ENCODE results near the gene KLHL17.

The KLHL17 gene

GRCh38 chr1:947958-948357 lies 12.4 kb upstream of the KLHL17 start:
- H3K4me3 ChIP-seq (ENCODE audit: low read depth, low read length): no peak overlapping the region

GRCh38 chr1:950268-950667 lies 10.1 kb upstream of the KLHL17 start:
- no peak overlapping the region for H3K4me3 ChIP-seq (ENCODE audit: low read depth, low read length)

- H3K4me3 ChIP-seq (ENCODE audit: low read depth, low read length): no peak overlapping the region
These were observed 9.5 kb upstream of the KLHL17 start for GRCh38 chr1:950881-951280.

GRCh38 chr1:951364-951763 lies 9.0 kb upstream of the KLHL17 start:
- H3K4me3 ChIP-seq (ENCODE audit: low read depth, low read length): no peak overlapping the region

GRCh38 chr1:952201-952600 lies 8.2 kb upstream of the KLHL17 start:
- no peak overlapping the region for H3K4me3 ChIP-seq (ENCODE audit: low read depth, low read length)

GRCh38 chr1:952603-953002 lies 7.8 kb upstream of the KLHL17 start:
- H3K4me3 ChIP-seq (ENCODE audit: low read depth, low read length): no peak overlapping the region

GRCh38 chr1:953524-954320 lies 6.7 kb upstream of the KLHL17 start:
- no peak overlapping the region for H3K4me3 ChIP-seq (ENCODE audit: low read depth, low read length)

GRCh38 chr1:954927-955326 lies 5.5 kb upstream of the KLHL17 start:
- no peak overlapping the region for H3K4me3 ChIP-seq (ENCODE audit: low read depth, low read length)

- no peak overlapping the region for H3K4me3 ChIP-seq (ENCODE audit: low read depth, low read length)
These were observed 4.9 kb upstream of the KLHL17 start for GRCh38 chr1:955474-955873.

- H3K4me3 ChIP-seq (ENCODE audit: low read depth, low read length): no peak overlapping the region
These were observed 3.7 kb upstream of the KLHL17 start for GRCh38 chr1:956636-957035.

GRCh38 chr1:958823-959730 lies 1.3 kb upstream of the KLHL17 start, which contains the start of gene NOC2L:
NOC2L (minus strand) TSS chr1:959256; CDS start chr1:959240, 16 bp downstream.
- peak within 1 kb of the TSS; percentile 99 for H3K4me3 ChIP-seq (ENCODE audit: low read depth, low read length)

- no peak overlapping the region for H3K4me3 ChIP-seq (ENCODE audit: low read depth, low read length)
These were observed 537 bp upstream of the KLHL17 start for GRCh38 chr1:959731-960362.

GRCh38 chr1:961132-961669 lies 817 bp downstream of the KLHL17 start:
- peak overlapping the region; percentile 48 for H3K4me3 ChIP-seq (ENCODE audit: low read depth, low read length)

- H3K4me3 ChIP-seq (ENCODE audit: low read depth, low read length): no peak overlapping the region
These were observed 2.3 kb downstream of the KLHL17 start for GRCh38 chr1:962381-963300.

GRCh38 chr1:963301-963651 lies 2.9 kb downstream of the KLHL17 start:
- no peak overlapping the region for H3K4me3 ChIP-seq (ENCODE audit: low read depth, low read length)

GRCh38 chr1:963746-964525 lies 3.6 kb downstream of the KLHL17 start:
- H3K4me3 ChIP-seq (ENCODE audit: low read depth, low read length): no peak overlapping the region

GRCh38 chr1:964691-965525 lies 4.5 kb downstream of the KLHL17 start:
- no peak overlapping the region for H3K4me3 ChIP-seq (ENCODE audit: low read depth, low read length)

- H3K4me3 ChIP-seq (ENCODE audit: low read depth, low read length): no peak overlapping the region
These were observed 5.2 kb downstream of the KLHL17 start for GRCh38 chr1:965526-966134.

Data from iPS-11a (cell line).